Panc1 (cell line): ENCODE results near the gene SAMD4B. TPM values are rescaled to one million over a fixed set of nuclear protein-coding genes. Genes with fewer than 3 reads are reported as not detected.

Source experiments
- ATAC-seq: fragments of 200-7000 bp; cut with Tn5 transposase; 2 replicates; pipeline ENCODE4 v1.9.1; 2020; ENCODE audit warnings: mild to moderate bottlenecking, moderate library complexity
- BruUV-seq: library from RNA; stranded (reverse); fragments of 400-500 nt; replicated peaks from 2 replicates; lab custom pipeline; 2021; lab: Mats Ljungman, UMichigan
- CTCF ChIA-PET: fragments of 300-600 bp; sonication (Branson Sonifier 250); formaldehyde crosslinking; loops from one replicate; lab custom pipeline; 2022; ENCODE audit warnings: antibody characterized with exemption; lab: Charles Lee
- POLR2A ChIA-PET: fragments of 300-600 bp; sonication (Branson Sonifier 250); formaldehyde crosslinking; loops from one replicate; lab custom pipeline; 2022; ENCODE audit warnings: antibody characterized with exemption; lab: Charles Lee
- DNase-seq: peaks from one replicate; pipeline ENCODE4 v3.0.0-alpha.2; 2010; ENCODE audit warnings: low read depth, low spot score
- H3K27ac ChIP-seq: 2 replicates; pipeline ENCODE4 v1.5.1; 2011; ENCODE audit warnings: mild to moderate bottlenecking, low read length, inconsistent platforms
- H3K27me3 ChIP-seq: fragments of 200-500 bp; sonication (Bioruptor generic); 2 replicates; pipeline ENCODE4 v1.6.0; 2014; ENCODE audit warnings: low read length, inconsistent platforms; ENCODE audit not compliant: control insufficient read depth, insufficient read depth
- H3K36me3 ChIP-seq: fragments of 200-500 bp; sonication (Bioruptor generic); 2 replicates; pipeline ENCODE4 v1.5.1; 2014; ENCODE audit warnings: inconsistent platforms, mild to moderate bottlenecking, low read length, moderate library complexity; ENCODE audit not compliant: control insufficient read depth, insufficient read depth
- H3K4me1 ChIP-seq: 2 replicates; pipeline ENCODE4 v1.5.1; 2011; ENCODE audit warnings: inconsistent platforms, mild to moderate bottlenecking, low read length, moderate library complexity; ENCODE audit not compliant: control insufficient read depth, insufficient read depth
- H3K4me3 ChIP-seq, 2 experiments: 2 replicates each; pipeline ENCODE4 v1.5.1; 2011 to 2012; ENCODE audit warnings: low read depth in 2 of 2, low read length in 2 of 2, mild to moderate bottlenecking in 2 of 2, inconsistent platforms in 1 of 2, moderate library complexity in 1 of 2
- H3K9me3 ChIP-seq: fragments of 200-500 bp; sonication (Bioruptor generic); 2 replicates; pipeline ENCODE4 v1.5.1; 2014; ENCODE audit warnings: low read depth, mild to moderate bottlenecking, inconsistent platforms, low read length, moderate library complexity; ENCODE audit not compliant: control insufficient read depth, insufficient read depth
- POLR2AphosphoS5 ChIP-seq: IDR thresholded peaks from 2 replicates; pipeline ENCODE4 v1.6.1; 2012; ENCODE audit warnings: mild to moderate bottlenecking, low read depth, low read length, moderate library complexity
- SIN3A ChIP-seq: IDR thresholded peaks from 2 replicates; pipeline ENCODE4 v1.6.1; 2012; ENCODE audit warnings: low read depth, mild to moderate bottlenecking, low read length, moderate library complexity, borderline replicate concordance; ENCODE audit not compliant: insufficient read depth
- TCF7L2 ChIP-seq: IDR thresholded peaks from 2 replicates; pipeline ENCODE4 v1.6.1; 2011; ENCODE audit warnings: mild to moderate bottlenecking, low read depth, low read length, inconsistent platforms
- in situ Hi-C: cut with HindIII; loops from 2 replicates; pipeline ENCODE4 v1.10.0; 2016; ENCODE audit warnings: low sequenced_read_pairs, low pct_unique_long_range_greater_than_20kb
- intact Hi-C: fragments of 100-400 bp; cut with micrococcal nuclease; formaldehyde crosslinking; loops from one replicate; pipeline ENCODE4 v1.10.0; 2022; ENCODE audit not compliant: unreplicated experiment
- total RNA-seq: library from RNA; stranded (reverse); gene quantifications from one replicate; pipeline ENCODE4 v1.2.1, GENCODE V29; 2021; ENCODE audit not compliant: unreplicated experiment
- TF ChIP-seq, protein P1 (sequence below): fragments of 450-650 bp; IDR thresholded peaks from 2 replicates; pipeline ENCODE4 v1.5.1; 2017; ENCODE audit warnings: mild to moderate bottlenecking
- TF ChIP-seq, protein P2 (sequence below), 2 experiments: IDR thresholded peaks; 2 replicates each; pipeline ENCODE4 v1.6.1; 2011 to 2012; ENCODE audit warnings: low read depth in 2 of 2, control low read depth in 1 of 2, low read length in 1 of 2, mild to moderate bottlenecking in 1 of 2, moderate library complexity in 1 of 2; ENCODE audit not compliant: insufficient read depth in 1 of 2

SAMD4B gene
- total RNA-seq, 1 experiment from 2014 or later, result 1,339 TPM

DNA sequence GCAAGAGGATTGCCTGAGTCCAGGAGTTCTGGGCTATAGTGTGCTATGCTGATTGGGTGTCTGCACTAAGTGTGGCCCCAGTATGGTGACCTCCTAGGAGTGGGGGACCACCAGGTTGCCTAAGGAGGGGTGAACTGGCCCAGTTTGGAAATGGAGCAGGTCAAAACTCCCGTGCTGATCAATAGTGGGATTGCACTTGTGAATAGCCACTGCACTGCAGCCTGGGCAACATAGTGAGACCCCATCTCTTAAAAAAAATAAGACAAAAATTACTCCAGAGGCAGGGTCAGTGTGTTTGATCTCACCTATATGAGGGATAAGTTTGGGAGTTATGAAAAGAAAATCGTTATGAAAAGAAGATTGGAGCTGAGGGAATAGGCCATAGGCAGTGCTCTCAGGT is 27.0 kb downstream of the SAMD4B start:
- ChIA-PET POLR2A (interaction anchor here (0.5 to 2.6 kb wide), 14 partner anchors 9 to 828 kb away, joined by 3 to 10 read pairs (median 6); partner anchors contain the start of genes MED29, PAF1, RPS16 and SAMD4B), CTCF (interaction anchor here (0.6 to 2.7 kb wide), 6 partner anchors 9 to 398 kb away, joined by 3 to 25 read pairs (median 4); partner anchors contain the start of gene SAMD4B)
- Histone ChIP-seq H3K36me3 (peaks cover 60% of the 10 kb centered on the region), H3K4me1 (no peaks in the 10 kb centered on the region), H3K27me3 (no peaks in the 10 kb centered on the region), H3K9me3 (no peaks in the 10 kb centered on the region), H3K4me3 (no peak overlapping the region), H3K27ac (no peak overlapping the region)
- in situ Hi-C loops (loop anchor here (5.0 kb wide), 1 partner anchor 57 kb away; no protein-coding TSS in a partner anchor), intact Hi-C loops (no loop called here)
- no peak for DNase-seq
- no peak for ATAC-seq
- no TSS peak for BruUV-seq
- TF ChIP-seq POLR2AphosphoS5 (no peak), TCF7L2 (no peak), SIN3A (no peak)
- TF ChIP-seq, protein P1, sequence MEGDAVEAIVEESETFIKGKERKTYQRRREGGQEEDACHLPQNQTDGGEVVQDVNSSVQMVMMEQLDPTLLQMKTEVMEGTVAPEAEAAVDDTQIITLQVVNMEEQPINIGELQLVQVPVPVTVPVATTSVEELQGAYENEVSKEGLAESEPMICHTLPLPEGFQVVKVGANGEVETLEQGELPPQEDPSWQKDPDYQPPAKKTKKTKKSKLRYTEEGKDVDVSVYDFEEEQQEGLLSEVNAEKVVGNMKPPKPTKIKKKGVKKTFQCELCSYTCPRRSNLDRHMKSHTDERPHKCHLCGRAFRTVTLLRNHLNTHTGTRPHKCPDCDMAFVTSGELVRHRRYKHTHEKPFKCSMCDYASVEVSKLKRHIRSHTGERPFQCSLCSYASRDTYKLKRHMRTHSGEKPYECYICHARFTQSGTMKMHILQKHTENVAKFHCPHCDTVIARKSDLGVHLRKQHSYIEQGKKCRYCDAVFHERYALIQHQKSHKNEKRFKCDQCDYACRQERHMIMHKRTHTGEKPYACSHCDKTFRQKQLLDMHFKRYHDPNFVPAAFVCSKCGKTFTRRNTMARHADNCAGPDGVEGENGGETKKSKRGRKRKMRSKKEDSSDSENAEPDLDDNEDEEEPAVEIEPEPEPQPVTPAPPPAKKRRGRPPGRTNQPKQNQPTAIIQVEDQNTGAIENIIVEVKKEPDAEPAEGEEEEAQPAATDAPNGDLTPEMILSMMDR, result no peak
- TF ChIP-seq, protein P2, sequence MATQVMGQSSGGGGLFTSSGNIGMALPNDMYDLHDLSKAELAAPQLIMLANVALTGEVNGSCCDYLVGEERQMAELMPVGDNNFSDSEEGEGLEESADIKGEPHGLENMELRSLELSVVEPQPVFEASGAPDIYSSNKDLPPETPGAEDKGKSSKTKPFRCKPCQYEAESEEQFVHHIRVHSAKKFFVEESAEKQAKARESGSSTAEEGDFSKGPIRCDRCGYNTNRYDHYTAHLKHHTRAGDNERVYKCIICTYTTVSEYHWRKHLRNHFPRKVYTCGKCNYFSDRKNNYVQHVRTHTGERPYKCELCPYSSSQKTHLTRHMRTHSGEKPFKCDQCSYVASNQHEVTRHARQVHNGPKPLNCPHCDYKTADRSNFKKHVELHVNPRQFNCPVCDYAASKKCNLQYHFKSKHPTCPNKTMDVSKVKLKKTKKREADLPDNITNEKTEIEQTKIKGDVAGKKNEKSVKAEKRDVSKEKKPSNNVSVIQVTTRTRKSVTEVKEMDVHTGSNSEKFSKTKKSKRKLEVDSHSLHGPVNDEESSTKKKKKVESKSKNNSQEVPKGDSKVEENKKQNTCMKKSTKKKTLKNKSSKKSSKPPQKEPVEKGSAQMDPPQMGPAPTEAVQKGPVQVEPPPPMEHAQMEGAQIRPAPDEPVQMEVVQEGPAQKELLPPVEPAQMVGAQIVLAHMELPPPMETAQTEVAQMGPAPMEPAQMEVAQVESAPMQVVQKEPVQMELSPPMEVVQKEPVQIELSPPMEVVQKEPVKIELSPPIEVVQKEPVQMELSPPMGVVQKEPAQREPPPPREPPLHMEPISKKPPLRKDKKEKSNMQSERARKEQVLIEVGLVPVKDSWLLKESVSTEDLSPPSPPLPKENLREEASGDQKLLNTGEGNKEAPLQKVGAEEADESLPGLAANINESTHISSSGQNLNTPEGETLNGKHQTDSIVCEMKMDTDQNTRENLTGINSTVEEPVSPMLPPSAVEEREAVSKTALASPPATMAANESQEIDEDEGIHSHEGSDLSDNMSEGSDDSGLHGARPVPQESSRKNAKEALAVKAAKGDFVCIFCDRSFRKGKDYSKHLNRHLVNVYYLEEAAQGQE (IDR thresholded peaks at IDR 0.05; ENCODE audit: insufficient read depth in 1 of 2, low read depth in 2 of 2, low read length in 1 of 2), result no peak

DNA sequence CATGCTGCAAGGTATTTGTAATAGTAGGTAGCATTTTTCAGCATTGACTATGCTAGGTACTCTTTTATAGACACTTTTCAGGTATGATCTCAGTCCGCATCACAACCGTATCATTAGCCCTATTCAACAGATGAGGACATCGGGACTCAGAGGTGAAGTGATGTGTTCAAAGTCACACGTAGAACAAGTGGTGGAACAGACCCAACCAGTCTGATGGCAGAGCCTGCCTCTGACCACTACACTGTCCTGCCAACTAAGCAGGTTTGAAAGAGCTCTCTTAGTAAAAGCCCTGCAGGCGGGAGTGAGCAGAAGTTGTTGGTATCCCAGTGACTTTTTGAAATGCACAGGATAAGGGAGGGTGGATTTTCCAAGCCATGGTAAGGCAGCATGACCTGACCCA is 28.5 kb downstream of the SAMD4B start:
- Histone ChIP-seq H3K36me3 (peaks cover 64% of the 10 kb centered on the region), H3K27me3 (no peaks in the 10 kb centered on the region), H3K9me3 (no peaks in the 10 kb centered on the region), H3K4me3 (no peak overlapping the region), H3K27ac (no peak overlapping the region), H3K4me1 (no peaks in the 10 kb centered on the region)
- TF ChIP-seq POLR2AphosphoS5, result no peak
- TF ChIP-seq, protein P1, result no peak
- no peak for TF ChIP-seq TCF7L2
- TF ChIP-seq, protein P2 (IDR thresholded peaks at IDR 0.05; ENCODE audit: insufficient read depth in 1 of 2, low read depth in 2 of 2, low read length in 1 of 2), result no peak
- TF ChIP-seq SIN3A, result no peak
- no peak for DNase-seq
- ATAC-seq, result no peak
- POLR2A ChIA-PET, result interaction anchor here (0.8 to 2.6 kb wide), 9 partner anchors 9 to 65 kb away, joined by 3 to 10 read pairs (median 5); partner anchors contain the start of genes MED29, PAF1, RPS16 and SAMD4B
- BruUV-seq, result no TSS peak
- intact Hi-C loops, result no loop called here
- in situ Hi-C loops, result no loop called here
- CTCF ChIA-PET, result interaction anchor here (0.6 to 2.7 kb wide), 3 partner anchors 15 to 631 kb away, joined by 3 to 25 read pairs (median 4); partner anchors contain the start of gene SAMD4B
